Spleen (tissue), 11 donors: Measurements from ENCODE around the gene HNRNPC. TPM values are rescaled to one million over a fixed set of nuclear protein-coding genes. Genes with fewer than 3 reads are reported as not detected.
"Not testable (repeated sequence)": the region's sequence is repeated elsewhere in the genome, so short reads cannot be mapped to it uniquely, and the experiment has no call there.

Source experiments
- DNase-seq: peaks from one replicate; pipeline ENCODE4 v3.0.0-alpha.2; 2020
- H3K27ac ChIP-seq, 8 donors: fragments of 200-600 bp; sonication (generic) in 7 of 8; 1 replicate in 4 of 8; 2 replicates in 4 of 8; pipeline versions ENCODE4 v1.5.0 to v1.8.0; 2016 to 2021; ENCODE audit warnings: inconsistent platforms in 4 of 8, mild to moderate bottlenecking in 4 of 8, moderate library complexity in 1 of 8
- H3K27me3 ChIP-seq, 7 donors: fragments of 200-600 bp; sonication (generic) in 6 of 7; replicated peaks in 1 of 7; 1 replicate in 4 of 7; 2 replicates in 3 of 7; pipeline versions ENCODE4 v1.5.0 to v1.8.0; 2016 to 2021; ENCODE audit warnings: inconsistent platforms in 3 of 7, mild to moderate bottlenecking in 1 of 7
- H3K36me3 ChIP-seq, 6 donors: fragments of 200-600 bp; sonication (generic) in 5 of 6; 1 replicate in 4 of 6; 2 replicates in 2 of 6; pipeline versions ENCODE4 v1.5.0 to v1.8.0; 2016 to 2021; ENCODE audit warnings: inconsistent platforms in 2 of 6
- H3K4me1 ChIP-seq, 6 donors: fragments of 200-600 bp; sonication (generic) in 5 of 6; 1 replicate in 3 of 6; 2 replicates in 3 of 6; pipeline versions ENCODE4 v1.5.0 to v1.8.0; 2016 to 2021; ENCODE audit warnings: inconsistent platforms in 3 of 6
- H3K4me3 ChIP-seq, 8 donors: fragments of 200-600 bp; sonication (generic) in 7 of 8; 1 replicate in 4 of 8; 2 replicates in 4 of 8; pipeline versions ENCODE4 v1.5.0 to v1.8.0; 2016 to 2021; ENCODE audit warnings: inconsistent platforms in 4 of 8, mild to moderate bottlenecking in 4 of 8, moderate library complexity in 2 of 8
- H3K9me3 ChIP-seq, 8 donors: fragments of 200-600 bp; sonication (generic) in 7 of 8; 1 replicate in 4 of 8; 2 replicates in 4 of 8; pipeline versions ENCODE4 v1.5.0 to v1.8.0; 2016 to 2021; ENCODE audit warnings: inconsistent platforms in 4 of 8
- CTCF ChIP-seq, 11 experiments: fragments of 200-600 bp in 7 of 11; fragments of 450-650 bp in 4 of 11; sonication (generic) in 4 of 11; IDR thresholded peaks in 8 of 11; conservative IDR thresholded peaks in 3 of 11; 1 replicate in 7 of 11; 2 replicates in 4 of 11; pipeline versions ENCODE4 v1.4.0 to v1.8.0; 2016 to 2021; ENCODE audit warnings: antibody characterized with exemption in 11 of 11, inconsistent platforms in 4 of 11, mild to moderate bottlenecking in 1 of 11
- POLR2A ChIP-seq, 3 donors: fragments of 450-650 bp; IDR thresholded peaks; one replicate each; pipeline ENCODE4 v1.5.1; 2017; ENCODE audit warnings: antibody characterized with exemption in 3 of 3, mild to moderate bottlenecking in 1 of 3
- POLR2AphosphoS5 ChIP-seq, 3 donors: sonication (generic); formaldehyde crosslinking; IDR thresholded peaks; one replicate each; pipeline ENCODE4 v1.5.1; 2017; ENCODE audit warnings: antibody characterized with exemption in 3 of 3
- WGBS, 5 donors: extraction: QIAGEN DNeasy Blood & Tissue Kit in 3 of 5; methylation state at CpG; one replicate each; pipeline versions ENCODE4 v1.1.5 to v1.1.7; 2013 to 2018; 5-methylcytosine and 5-hydroxymethylcytosine counted together
- intact Hi-C: fragments of 100-400 bp; cut with DNase I; formaldehyde crosslinking; loops from one replicate; pipeline ENCODE4 v1.15.0; 2023; ENCODE audit warnings: low total_unique reads
- polyA plus RNA-seq, 3 donors: library from polyadenylated mRNA; stranded (reverse); fragments of 200-250 nt; gene quantifications; one replicate each; pipeline ENCODE4 v1.2.1, GENCODE V29; 2013
- total RNA-seq, 7 donors: library from RNA; depleted of rRNA in 3 of 7; stranded (reverse); fragments of >200 nt in 3 of 7; fragmentation: NEBNext Ultra II Directional in 4 of 7; extraction: Animal tissue kit (Norgen Biotek cat#: 25700) in 4 of 7; gene quantifications; one replicate each; pipeline versions ENCODE4 v1.1.0 to v1.2.1, GENCODE V29; 2016 to 2021
- donor health status: healthy with polysubstance abuse.
- donor health status: DM: no; HTN: no; CAD: no; lungs with moderate emphysema.
- donor health status: DM: no; HTN: no; CAD: no.
- donor health status: Bipolar disorder and iron deficiency.
- donor health status: healthy.
- donor health status: DM: no; HTN: no; CAD: no.
- donor health status: DM: yes; HTN: yes; CAD: no.

Gene HNRNPC
- total and polyA plus RNA-seq, 10 donors, result 374 to 824 (median 517) TPM

DNA sequence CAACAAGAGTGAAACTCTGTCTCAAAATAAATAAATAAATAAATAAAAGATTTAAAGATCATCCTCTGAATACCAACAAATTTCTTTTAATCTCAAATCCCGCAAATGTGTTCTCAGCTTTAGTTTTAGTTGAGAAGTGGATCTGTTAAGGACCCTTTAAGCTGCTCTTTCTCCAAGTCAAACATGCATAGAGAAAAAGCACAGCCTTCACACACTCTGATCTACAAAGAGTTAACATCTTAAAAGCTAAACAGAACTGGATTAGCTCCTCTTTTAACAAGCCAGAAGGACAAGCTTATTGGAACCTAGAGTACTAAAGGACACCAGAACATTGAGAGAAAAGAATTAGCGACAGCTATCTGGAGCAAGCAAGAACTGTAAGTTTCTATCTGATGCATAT lies 10.5 kb upstream of the HNRNPC start, which contains the start of gene RPGRIP1:
TSS of gene RPGRIP1 (plus strand) at position 301 of the 400 bp plus-strand sequence. CDS start 7,894 bp downstream, outside the sequence.
- H3K9me3 ChIP-seq, result no peaks in the 10 kb centered on the region
- peaks cover 0 to 8% (median 0%) of the 10 kb centered on the region in 6 donors for H3K4me1 ChIP-seq
- TF ChIP-seq POLR2A (IDR thresholded peaks at IDR 0.05), result no peak
- TF ChIP-seq POLR2AphosphoS5 (IDR thresholded peaks at IDR 0.05), result no peak
- no peaks in the 10 kb centered on the region for H3K36me3 ChIP-seq
- H3K27ac ChIP-seq, result peak within 1 kb of the TSS in 1 of 8 donors; percentile 3
- DNase-seq, result no peak
- H3K27me3 ChIP-seq, result no peaks in the 10 kb centered on the region
- no peak within 1 kb of the TSS for H3K4me3 ChIP-seq
- intact Hi-C loops, result no loop called here
- WGBS, 5 donors, result 87 to 98% (median 95%) methylated on average over 2 of the region's 2 CpGs

GRCh38 chr14:21278632-21279031 lies 9.4 kb upstream of the HNRNPC start:
- TF ChIP-seq POLR2A (IDR thresholded peaks at IDR 0.05) (no peak), POLR2AphosphoS5 (IDR thresholded peaks at IDR 0.05) (no peak), CTCF (IDR thresholded peaks at IDR 0.05 in 8 of 11, conservative IDR thresholded peaks at IDR 0.05 in 3 of 11) (no peak)
- peak overlapping the region in 2 of 8 donors; percentile 3 to 47 for H3K27ac ChIP-seq
- H3K4me1 ChIP-seq, result peaks cover 0 to 8% (median 0%) of the 10 kb centered on the region in 6 donors
- WGBS, 5 donors, result 72 to 85% (median 75%) methylated on average over 4 of the region's 4 CpGs
- no peaks in the 10 kb centered on the region for H3K36me3 ChIP-seq
- intact Hi-C loops, result no loop called here
- no peak overlapping the region for H3K4me3 ChIP-seq
- H3K27me3 ChIP-seq, result no peaks in the 10 kb centered on the region
- no peaks in the 10 kb centered on the region for H3K9me3 ChIP-seq
- no peak for DNase-seq

DNA sequence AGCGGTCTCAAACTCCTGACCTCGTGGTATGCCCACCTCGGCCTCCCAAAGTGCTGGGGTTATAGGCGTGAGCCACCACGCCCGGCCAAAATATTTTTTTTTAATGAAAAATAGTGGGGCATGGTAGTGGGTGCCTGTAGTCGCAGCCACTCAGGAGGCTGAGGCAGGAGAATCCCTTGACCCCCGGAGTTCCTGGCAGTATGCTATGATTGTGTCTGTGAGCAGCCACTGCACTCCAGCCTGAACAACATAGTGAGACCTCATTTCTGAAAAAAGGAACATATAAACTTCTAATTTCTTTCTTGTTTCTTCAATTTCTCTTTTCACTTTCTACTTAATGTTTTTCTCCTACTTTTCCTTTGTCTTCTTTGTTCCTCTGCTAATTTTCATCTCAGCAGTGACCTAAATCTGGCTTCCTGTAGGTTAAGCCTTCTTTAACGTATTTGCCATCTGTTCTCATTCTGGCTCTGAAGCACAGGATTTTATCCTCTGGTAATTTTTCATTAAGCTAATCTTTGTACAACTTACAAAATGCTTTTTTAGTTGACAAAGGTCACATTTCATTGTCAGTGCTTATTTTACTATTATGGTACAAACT lies 6.1 kb upstream of the HNRNPC start:
- WGBS, 5 donors, result 83 to 93% (median 84%) methylated on average over 9 of the region's 9 CpGs
- Histone ChIP-seq H3K36me3 (no peaks in the 10 kb centered on the region), H3K4me1 (peaks cover 0 to 14% (median 3%) of the 10 kb centered on the region in 6 donors), H3K27ac (no peak overlapping the region), H3K4me3 (no peak overlapping the region), H3K27me3 (no peaks in the 10 kb centered on the region), H3K9me3 (no peaks in the 10 kb centered on the region)
- intact Hi-C loops, result no loop called here
- no peak for TF ChIP-seq CTCF (IDR thresholded peaks at IDR 0.05 in 8 of 11, conservative IDR thresholded peaks at IDR 0.05 in 3 of 11)
- TF ChIP-seq POLR2A (IDR thresholded peaks at IDR 0.05), result no peak
- no peak for TF ChIP-seq POLR2AphosphoS5 (IDR thresholded peaks at IDR 0.05)
- no peak for DNase-seq

- H3K4me1 ChIP-seq, result peaks cover 3 to 27% (median 16%) of the 10 kb centered on the region in 6 donors
- 92 to 95% (median 95%) methylated on average over 17 of the region's 17 CpGs for WGBS, 5 donors
- H3K27ac ChIP-seq, H3K4me3 ChIP-seq, H3K36me3 ChIP-seq, intact Hi-C loops, DNase-seq, H3K9me3 ChIP-seq, H3K27me3 ChIP-seq: not testable (repeated sequence)
These were observed 3.4 kb upstream of the HNRNPC start for GRCh38 chr14:21272661-21273060.

GRCh38 chr14:21268617-21269251 lies 508 bp downstream of the HNRNPC start:
- H3K4me3 ChIP-seq, result peak overlapping the region; percentile 55 to 88 (median 71)
- peak overlapping the region; percentile 93 to 98 (median 96) for H3K27ac ChIP-seq
- H3K4me1 ChIP-seq, result peaks cover 30 to 62% (median 55%) of the 10 kb centered on the region in 6 donors
- intact Hi-C loops, result loop anchor here (10.0 kb wide), 1 partner anchor 116 kb away; the partner anchor contains the start of gene SUPT16H
- peaks cover 0 to 45% (median 13%) of the 10 kb centered on the region in 6 donors for H3K36me3 ChIP-seq
- no peak for TF ChIP-seq POLR2A (IDR thresholded peaks at IDR 0.05)
- TF ChIP-seq CTCF (IDR thresholded peaks at IDR 0.05 in 8 of 11, conservative IDR thresholded peaks at IDR 0.05 in 3 of 11), result no peak
- no peak for TF ChIP-seq POLR2AphosphoS5 (IDR thresholded peaks at IDR 0.05)
- no peaks in the 10 kb centered on the region for H3K27me3 ChIP-seq
- no peak for DNase-seq
- H3K9me3 ChIP-seq, result no peaks in the 10 kb centered on the region
- 0 to 1% (median 1%) methylated on average over 24 of the region's 24 CpGs for WGBS, 5 donors
